Osteoblast (primary cell): Measurements from ENCODE around the gene RPS6KA2. TPM values are rescaled to one million over a fixed set of nuclear protein-coding genes. Genes with fewer than 3 reads are reported as not detected.
A peak's percentile ranks its signal among the peaks of the same experiment; 100 is the strongest.

Source experiments
- DNase-seq: peaks from one replicate; pipeline ENCODE4 v3.0.0; 2011; ENCODE audit warnings: low spot score, mixed read lengths; ENCODE audit not compliant: insufficient read length; ENCODE audit errors: missing footprints
- H2AFZ ChIP-seq: 2 replicates; pipeline ENCODE4 v1.6.0; 2011; ENCODE audit warnings: mild to moderate bottlenecking, low read length
- H3K27ac ChIP-seq: 2 replicates; pipeline ENCODE4 v1.5.1; 2011; ENCODE audit warnings: mild to moderate bottlenecking, low read depth, low read length, moderate library complexity
- H3K27me3 ChIP-seq: 2 replicates; pipeline ENCODE4 v1.6.0; 2012; ENCODE audit warnings: mild to moderate bottlenecking, control low read depth, inconsistent platforms, low read length, moderate library complexity; ENCODE audit not compliant: insufficient read depth
- H3K36me3 ChIP-seq: 2 replicates; pipeline ENCODE4 v1.5.1; 2011; ENCODE audit warnings: mild to moderate bottlenecking, low read length, control low read depth, moderate library complexity; ENCODE audit not compliant: insufficient read depth
- H3K4me1 ChIP-seq: 2 replicates; pipeline ENCODE4 v1.5.1; 2011; ENCODE audit warnings: mild to moderate bottlenecking, low read length, control low read depth, moderate library complexity; ENCODE audit not compliant: insufficient read depth
- H3K4me2 ChIP-seq: 2 replicates; pipeline ENCODE4 v1.6.0; 2011; ENCODE audit warnings: mild to moderate bottlenecking, low read length; ENCODE audit not compliant: insufficient read depth
- H3K4me3 ChIP-seq: fragments of 200-600 bp; sonication (generic); 3 replicates; pipeline ENCODE4 v1.5.1; 2012; ENCODE audit warnings: mild to moderate bottlenecking, low read length, inconsistent platforms; ENCODE audit not compliant: insufficient read depth
- H3K79me2 ChIP-seq: 2 replicates; pipeline ENCODE4 v1.6.0; 2012; ENCODE audit warnings: mild to moderate bottlenecking, low read length, control low read depth, inconsistent platforms; ENCODE audit not compliant: insufficient read depth
- H3K9me3 ChIP-seq: 2 replicates; pipeline ENCODE4 v1.5.1; 2011; ENCODE audit warnings: low read depth, low read length, control low read depth
- H4K20me1 ChIP-seq: 2 replicates; pipeline ENCODE4 v1.6.0; 2012; ENCODE audit warnings: mild to moderate bottlenecking, low read length, control low read depth; ENCODE audit not compliant: insufficient read depth
- CTCF ChIP-seq: IDR thresholded peaks from 2 replicates; pipeline ENCODE4 v1.5.1; 2011; ENCODE audit warnings: mild to moderate bottlenecking, low read depth, low read length, moderate library complexity; ENCODE audit errors: extremely low read depth
- total RNA-seq: library from RNA; depleted of rRNA; stranded (reverse); fragments of >200 nt; gene quantifications from 2 replicates; pipeline ENCODE4 v1.2.3, GENCODE V29; 2012

The RPS6KA2 gene
- total RNA-seq, 1 donor = 113 TPM

- Histone ChIP-seq H3K4me1 (peaks cover 8% of the 10 kb centered on the region), H2AFZ (no peak overlapping the region), H4K20me1 (peaks cover 3% of the 10 kb centered on the region), H3K4me3 (no peak overlapping the region), H3K27ac (peak overlapping the region; percentile 33), H3K79me2 (peaks cover 2% of the 10 kb centered on the region), H3K27me3 (no peaks in the 10 kb centered on the region), H3K36me3 (peaks cover 17% of the 10 kb centered on the region), H3K9me3 (no peaks in the 10 kb centered on the region), H3K4me2 (no peak overlapping the region)
- no peak for TF ChIP-seq CTCF
- DNase-seq = peak; percentile 94
These were observed 105.9 kb downstream of the RPS6KA2 start for GRCh38 chr6:166520905-166521834.

- Histone ChIP-seq H3K79me2 (peaks cover 2% of the 10 kb centered on the region), H4K20me1 (peaks cover 3% of the 10 kb centered on the region), H3K9me3 (no peaks in the 10 kb centered on the region), H2AFZ (no peak overlapping the region), H3K4me2 (no peak overlapping the region), H3K4me3 (no peak overlapping the region), H3K27ac (no peak overlapping the region), H3K27me3 (no peaks in the 10 kb centered on the region), H3K36me3 (no peaks in the 10 kb centered on the region), H3K4me1 (peaks cover 16% of the 10 kb centered on the region)
- DNase-seq = peak; percentile 37
- no peak for TF ChIP-seq CTCF
These were observed 110.7 kb downstream of the RPS6KA2 start for GRCh38 chr6:166516251-166516884.

- H3K27ac ChIP-seq = peak overlapping the region; percentile 63
- H3K79me2 ChIP-seq = peaks cover 2% of the 10 kb centered on the region
These were observed 111.8 kb downstream of the RPS6KA2 start for GRCh38 chr6:166515072-166515810.

More at GRCh38 chr6:166515072-166515810, 111.8 kb downstream of the RPS6KA2 start:
- Histone ChIP-seq H3K9me3 (no peaks in the 10 kb centered on the region), H2AFZ (no peak overlapping the region), H3K36me3 (no peaks in the 10 kb centered on the region), H3K4me2 (no peak overlapping the region), H3K4me1 (peaks cover 14% of the 10 kb centered on the region), H3K4me3 (no peak overlapping the region), H4K20me1 (peaks cover 3% of the 10 kb centered on the region), H3K27me3 (no peaks in the 10 kb centered on the region)
- TF ChIP-seq CTCF = peak; percentile 60
- peak; percentile 87 for DNase-seq
